Right kidney (tissue), 1 donor: Measurements from ENCODE around the gene CASZ1.

ENCODE experiments used
- DNase-seq: peaks from one replicate; pipeline ENCODE4 v3.0.0-alpha.2; 2016

Gene CASZ1

DNA sequence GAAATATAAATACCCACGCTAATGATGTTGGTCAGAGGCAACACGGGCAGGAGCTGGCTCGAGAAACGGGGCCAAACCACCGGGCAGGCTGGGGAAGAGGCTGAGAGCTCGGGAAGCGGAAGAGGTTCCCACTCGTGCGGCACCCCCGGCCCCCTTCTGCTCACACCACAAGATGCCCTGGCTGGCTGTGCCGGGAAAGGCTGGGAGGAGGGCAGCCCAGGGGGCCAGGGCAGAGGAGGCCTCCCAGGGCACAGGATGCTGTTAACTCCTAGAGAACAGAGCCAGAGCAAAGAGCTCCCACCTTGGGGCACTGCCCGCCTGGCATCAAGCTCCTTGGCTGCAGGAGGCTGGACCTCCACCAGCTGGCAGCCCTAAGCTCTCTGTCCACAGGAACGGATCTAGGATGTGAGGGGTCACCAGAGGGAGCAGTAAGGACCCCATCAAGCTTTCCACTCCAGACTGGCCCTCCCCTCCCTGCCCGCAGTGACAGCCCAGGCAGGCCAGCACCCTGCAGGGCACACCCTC lies 44.8 kb downstream of the CASZ1 start:
- no peak for DNase-seq

DNA sequence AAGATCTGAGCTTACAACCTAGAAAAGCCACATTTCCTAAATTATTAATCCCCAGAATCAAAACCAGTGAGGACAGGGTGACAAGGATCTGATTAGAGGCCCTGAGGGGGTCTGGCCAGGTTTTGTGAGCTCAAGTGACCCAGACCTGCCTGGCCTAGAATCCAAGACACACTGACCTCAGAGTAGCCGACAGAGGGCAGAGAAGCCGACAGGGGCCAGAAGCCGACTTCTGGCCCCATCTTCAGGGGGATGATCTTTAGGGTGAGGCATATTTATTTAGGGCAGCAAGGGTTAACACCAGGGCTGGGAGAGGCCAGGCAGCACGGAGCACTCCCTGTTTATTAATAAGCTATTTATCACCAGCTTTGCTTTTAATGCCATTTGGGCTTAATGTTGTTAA lies 45.3 kb downstream of the CASZ1 start:
- DNase-seq, result no peak

DNA sequence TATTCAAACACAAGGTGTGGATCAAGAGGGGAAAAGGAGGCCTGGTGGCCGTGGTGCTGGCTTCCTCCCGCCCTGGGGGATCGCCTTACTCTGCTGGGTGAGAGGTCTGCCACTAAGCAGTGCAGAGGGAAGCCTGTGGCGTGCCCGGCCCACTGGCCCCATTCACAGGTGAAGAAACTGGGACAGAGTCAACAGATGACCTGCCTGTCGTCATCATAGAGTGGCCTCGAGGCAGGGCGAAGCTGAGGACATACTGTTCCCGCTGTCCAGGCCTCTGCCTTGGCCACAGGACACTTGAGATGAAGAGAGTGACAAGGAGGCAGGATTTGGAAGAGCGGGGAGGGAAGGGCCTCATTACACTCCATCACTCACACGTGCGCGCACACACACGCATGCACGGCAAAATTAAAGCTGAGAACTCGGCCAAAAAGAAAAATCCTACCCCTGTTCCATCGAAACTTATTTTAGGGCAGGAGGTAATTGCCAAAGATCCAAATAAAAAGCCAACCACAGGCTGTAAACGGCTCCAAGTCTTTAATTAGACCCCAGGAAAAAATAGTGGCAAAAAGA lies 50.5 kb downstream of the CASZ1 start:
- DNase-seq, result no peak

DNA sequence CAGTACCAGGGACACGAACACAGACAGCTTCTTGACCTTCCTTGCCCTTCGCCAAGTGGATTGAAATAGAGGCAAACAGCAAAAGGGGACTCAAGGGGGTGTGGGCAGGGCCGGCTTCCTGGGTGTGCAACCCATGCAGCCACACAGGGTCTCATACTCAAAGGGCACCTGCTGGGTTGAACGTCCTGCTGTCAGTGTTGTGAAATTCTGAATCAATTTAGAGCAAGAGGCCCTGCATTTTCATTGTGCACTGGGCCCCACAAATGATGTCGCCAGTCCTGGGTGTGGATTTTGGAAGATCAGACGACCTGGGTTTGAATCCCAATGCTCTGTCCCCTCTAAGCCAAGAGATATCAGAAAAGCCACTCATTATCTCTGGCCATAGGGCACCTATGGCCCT lies 51.1 kb downstream of the CASZ1 start:
- DNase-seq, result no peak

DNA sequence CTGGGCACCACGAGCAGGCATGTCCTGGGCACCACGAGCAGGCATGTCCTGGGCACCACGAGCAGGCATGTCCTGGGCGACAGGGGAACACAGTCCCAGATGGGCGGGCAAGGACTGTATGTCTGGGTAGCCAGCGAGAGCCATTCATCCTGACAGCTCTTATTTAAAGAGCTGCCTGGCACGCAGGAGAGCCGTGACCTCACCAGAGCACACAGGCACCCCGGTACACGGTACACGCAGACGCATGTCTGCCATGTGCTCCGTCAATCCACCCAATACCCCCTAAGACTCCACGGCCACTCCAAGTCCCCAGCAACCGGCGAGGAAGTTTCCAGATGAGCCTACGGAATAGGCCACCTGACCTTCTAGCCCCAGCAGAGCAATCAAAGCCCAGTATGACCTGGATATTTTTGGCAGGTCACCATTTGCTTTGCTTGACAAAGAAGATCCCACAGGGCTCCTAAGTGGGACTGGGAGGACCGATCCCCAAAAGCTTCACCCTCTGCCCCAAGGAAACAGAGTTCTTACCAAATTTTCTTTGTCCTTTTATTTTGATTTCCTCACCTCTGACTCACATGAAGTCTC lies 51.7 kb downstream of the CASZ1 start:
- DNase-seq, result no peak

DNA sequence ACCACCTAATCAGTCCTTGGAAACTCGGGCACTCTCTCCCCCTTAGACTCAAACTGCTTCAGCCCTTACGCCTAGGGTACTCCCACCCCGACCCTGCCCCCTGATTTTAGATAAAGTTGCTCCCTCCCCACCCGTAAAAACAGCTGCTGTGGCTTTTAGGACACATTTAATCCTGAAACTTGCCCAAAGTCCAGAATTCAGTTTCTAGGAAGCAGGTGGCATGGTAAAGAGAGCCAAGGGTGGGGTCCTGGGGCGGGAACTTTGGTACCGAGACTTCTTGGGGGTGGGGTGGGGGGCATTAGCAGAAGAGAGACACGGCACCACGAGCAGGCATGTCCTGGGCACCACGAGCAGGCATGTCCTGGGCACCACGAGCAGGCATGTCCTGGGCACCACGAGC lies 52.4 kb downstream of the CASZ1 start:
- DNase-seq, result no peak

DNA sequence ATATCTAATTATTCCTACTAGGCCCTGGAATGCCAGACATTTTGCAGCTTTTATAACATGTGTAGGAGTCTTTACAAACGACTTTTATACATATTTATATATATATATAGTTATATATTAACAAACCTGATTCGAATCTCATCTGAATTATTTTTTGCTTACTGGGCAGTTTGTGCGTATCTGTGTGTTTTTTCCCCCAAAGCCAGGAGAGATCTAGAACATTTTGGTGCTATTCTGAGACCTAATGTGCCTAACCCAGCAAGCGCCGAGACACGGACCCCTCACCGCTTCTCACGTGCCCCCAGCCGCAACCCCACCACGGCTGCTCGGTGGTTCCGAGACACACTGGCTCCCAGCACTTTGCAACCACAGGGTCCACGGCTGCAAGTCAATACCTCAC lies 54.8 kb downstream of the CASZ1 start:
- DNase-seq, result no peak

DNA sequence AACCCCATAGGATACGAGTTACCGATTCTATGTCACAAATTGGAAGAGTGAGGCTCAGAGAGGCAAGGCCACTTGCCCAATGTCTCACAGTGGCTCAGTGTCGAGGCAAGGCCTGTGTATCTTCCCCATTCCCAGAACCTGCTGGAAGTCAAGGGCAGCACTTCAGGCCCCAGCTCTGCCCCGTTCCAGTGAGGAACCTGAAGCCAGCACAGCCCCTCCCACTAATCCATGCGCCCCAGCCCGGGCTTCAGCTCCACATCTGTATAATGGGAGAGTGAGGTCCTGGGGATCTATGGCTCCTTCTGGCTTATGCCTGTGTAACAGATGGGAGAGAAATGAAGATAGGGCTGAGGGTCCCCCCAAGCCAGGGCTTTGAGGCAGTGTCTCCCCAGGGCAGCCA lies 56.3 kb downstream of the CASZ1 start:
- DNase-seq, result no peak

DNA sequence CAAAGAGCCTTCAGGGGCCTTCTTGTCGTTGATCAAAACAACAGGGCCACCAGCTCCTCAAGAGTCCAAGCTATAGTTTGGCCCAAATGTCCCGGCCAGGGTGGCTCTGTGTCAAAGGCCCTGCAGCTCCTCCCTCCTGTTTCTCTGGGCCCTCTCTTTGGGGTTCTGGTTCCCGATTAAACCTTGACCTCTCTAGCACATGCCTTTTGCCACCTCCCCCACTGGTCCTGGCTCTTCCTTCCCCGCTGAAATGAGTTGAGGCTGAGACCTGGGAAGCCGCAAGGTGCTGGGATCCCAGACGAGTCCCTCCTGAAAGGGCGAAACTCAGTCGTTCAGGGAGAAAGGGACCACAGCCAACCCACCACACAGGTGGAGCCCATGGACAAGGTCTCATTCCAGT lies 56.9 kb downstream of the CASZ1 start:
- no peak for DNase-seq

DNA sequence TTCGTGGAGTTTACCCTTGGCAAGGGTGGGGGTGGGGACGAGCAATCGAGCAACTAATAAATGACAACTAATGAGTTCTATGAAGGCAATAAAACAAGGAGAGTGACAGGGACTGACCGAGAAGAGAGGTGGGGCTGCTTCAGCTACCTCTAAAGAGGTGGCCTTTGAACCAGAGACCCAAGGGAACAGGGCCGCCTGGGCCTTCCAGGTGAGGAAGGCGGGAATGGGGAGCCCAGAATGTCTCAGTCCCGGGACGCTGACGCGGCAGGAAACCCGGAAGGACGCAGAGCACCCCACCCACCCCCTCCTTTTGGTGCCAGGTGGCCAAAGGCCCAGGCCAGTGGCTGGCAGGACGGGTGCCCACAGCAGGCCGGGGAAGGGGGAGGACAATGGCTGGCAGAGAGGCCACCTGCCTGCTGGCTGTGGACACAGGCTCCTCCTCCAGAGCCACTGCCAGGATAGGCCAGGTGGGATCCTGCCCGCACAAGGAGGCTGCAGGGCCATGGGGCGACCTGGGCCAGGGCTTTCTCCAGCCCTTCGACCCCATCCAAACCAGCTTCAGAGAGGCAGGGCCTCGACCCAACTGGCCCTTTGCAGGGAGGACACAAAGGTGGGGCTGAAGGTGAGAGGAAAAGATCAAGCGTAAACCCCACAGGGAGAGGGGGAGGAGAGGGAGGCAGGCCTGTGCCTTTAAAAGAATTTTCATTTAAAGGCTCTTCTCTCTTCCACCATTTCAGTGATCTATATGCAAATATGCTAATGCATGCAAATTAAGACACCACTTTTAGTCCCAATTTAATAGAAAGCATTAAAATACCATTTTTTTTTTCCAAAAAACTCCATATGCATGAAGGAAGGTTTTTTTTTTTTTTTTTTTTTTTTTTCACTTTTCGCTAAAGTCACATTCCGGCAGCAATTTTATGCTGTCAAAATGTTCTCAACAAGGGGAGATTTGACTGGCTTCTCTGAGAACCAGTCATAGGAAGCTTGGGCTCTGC lies 58.1 kb downstream of the CASZ1 start:
- DNase-seq, result no peak

DNA sequence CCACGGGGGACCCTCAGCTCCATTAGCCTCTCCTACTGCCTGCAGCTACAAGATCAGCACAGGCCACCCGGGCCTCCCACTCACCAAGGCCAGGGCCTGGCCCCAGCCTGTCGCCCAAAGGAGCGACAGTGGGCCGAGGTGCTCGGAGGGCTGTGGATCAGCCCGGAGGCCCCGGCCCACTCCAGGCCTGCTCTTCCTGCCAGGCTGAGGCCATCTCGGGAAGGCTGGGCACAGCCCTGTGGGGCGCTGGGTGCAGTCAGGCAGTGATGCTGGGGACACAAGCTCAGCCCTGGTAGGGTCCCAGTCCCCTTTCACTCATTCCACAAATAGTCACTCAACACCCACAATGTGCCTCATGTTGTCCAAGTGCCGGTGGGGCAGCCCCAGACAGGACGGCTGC lies 58.8 kb downstream of the CASZ1 start:
- DNase-seq, result no peak

DNA sequence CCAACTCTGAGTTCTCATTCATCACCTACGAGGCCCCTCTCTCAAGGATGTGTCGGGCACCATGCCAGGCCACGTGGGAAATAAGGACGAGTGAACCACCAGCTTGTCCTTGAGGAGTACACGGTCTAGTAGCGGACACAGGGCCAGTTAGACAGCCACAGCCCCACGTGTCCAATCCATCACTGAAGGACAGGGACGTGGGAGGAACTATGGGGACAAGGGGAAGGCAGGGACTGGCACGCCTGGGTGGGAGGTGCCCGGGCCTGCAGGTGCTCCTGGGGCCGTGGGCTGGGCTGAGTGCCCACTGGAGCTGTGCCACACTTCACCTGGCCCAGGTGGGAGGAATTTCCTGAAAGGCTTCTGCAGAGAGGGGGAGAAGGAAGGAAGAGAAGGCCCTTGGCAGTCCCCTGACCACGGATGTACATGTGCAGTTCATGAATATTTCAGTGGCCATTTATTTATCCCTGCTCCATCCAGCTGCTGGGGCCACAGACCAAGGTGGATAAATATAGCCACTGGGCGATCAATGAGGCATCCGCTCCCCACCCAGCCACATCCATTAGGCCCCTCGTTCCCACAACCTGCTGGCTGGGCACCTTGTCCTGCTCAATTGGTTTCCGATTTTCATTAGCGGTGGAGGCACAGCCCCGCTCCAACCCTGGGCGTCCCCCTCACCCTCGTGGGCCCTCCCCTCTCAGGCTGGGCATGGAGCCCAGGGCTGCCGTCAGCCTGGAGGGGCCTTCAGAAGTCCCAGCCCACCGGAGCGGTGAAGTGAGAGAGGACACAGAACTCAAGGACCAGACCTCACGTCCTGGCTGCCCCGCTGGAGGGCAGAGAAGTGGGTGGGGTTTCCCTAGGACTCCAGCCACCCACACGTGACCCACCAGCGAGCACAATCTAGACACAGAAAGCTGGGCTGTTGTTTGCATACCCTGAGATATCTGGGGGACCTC lies 59.5 kb downstream of the CASZ1 start:
- DNase-seq, result no peak

DNA sequence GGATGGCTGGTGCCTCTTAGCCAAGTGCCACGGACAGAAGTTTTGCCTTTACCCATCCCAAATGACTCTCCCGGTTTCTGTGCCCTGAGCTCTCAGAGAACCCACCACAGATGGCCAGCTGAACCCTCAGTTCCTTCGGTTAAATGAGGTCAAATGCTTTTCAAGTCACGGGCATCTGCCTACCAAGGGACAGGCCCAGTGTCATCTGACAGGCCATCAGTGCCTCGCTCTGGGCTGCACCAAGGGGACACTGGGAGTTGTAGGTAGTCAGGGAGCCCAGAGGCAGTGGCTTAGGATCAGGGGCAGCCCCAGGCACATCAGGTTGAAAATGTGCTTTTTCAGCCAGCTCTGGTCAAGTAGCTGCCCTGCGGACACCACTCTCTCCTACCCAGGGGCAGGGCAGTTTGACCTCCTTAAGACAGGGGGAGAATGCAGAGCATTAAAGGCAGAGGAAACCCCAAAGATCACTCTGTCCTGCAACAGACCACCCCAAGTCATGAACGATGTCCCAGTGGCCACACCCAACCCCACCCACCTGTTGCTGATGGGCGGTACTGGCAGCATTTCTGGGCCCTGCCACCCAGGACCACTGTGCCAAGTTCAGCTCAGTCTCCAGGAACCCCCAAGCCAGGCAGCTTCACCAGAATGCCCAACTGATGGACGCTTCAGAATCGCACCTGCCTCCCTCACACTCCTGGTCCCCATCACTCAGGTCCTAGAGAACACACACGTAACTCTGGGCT lies 60.7 kb downstream of the CASZ1 start:
- DNase-seq, result no peak

DNA sequence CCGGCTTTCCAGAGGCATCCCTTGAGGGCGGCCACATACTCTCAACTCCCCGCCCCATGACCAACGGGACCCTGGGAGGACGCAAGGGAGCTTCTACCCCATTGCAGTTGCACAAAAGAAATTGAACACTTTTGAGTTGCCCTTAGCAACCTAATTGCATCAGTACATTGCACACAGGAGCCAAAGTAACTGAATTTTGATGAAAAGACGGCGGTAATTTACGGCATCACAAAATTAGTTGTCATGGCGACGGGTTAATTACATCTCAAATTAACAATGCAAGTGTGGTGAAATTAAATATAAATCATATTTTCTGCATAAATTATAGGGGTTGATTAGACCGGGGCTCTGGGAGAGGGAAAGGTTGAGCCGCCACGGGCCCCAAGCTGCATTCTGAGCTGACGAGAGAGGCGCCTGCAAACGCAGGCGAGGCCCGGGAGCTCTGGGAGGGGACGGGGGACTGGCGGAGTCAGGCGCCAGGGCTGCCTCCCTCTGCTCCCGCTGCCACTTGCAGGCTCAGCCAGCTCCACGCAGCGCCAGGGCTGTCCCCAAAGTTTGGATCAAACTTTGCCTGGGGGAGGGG lies 61.4 kb downstream of the CASZ1 start:
- no peak for DNase-seq

DNA sequence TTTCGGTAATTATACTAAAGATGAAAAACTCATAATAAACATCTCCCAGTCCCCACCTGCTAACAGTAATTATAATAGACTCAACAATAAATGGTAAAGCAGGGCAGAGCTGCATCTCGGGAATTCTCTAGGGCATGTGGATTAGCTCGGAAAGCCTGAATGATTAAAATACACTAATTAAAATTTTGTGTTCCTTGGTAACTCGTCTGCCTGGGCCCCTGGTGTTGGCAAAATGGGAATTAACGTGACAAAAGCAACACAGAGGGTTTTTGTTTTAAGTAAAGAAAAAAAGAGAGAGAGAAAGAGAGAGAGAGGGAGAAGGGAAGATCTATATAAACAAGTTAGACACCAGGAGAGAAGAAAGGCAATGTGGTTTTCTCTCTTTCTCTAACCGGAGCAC lies 62.1 kb downstream of the CASZ1 start:
- no peak for DNase-seq

DNA sequence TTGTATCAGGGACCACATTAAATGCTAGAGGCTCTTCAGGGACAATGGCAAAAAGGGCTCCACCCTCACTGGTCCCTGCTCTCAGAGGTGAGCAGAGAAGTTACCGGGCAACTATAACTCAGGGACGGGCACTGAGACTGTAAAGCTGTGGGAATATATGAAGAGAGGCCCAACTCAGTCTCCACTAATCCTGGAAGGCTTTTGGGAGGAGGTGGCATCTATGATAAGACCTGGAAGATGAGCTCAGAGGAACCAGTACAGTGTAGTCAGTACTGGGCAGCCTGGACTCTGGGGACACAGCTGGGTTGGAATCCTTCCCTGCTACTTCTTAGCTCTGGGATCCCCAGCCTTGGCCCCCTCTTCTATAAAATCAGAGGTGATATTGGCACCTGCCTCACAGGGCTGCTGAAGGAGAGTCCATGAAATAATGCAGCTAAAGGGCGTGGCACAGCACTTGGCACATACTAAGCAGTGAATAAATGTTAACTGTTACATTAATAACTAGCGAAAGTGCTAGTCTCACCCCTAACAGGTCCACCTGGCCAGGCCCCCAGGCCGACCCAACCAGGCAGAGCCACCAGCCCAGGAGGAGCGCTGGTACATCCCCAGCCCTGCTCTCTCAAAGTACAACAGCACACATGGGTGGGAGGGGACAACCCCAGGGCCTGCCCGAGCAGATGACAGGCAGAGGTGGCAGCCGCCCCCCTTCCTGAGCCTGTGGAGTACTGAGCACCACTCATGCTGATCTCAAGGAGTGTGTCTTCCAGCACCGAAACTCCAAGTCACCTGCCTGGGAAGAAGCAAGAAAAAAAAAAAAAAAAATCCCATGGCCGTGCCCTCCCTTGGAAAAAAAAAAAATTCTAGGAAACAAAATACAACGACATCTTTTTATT lies 62.7 kb downstream of the CASZ1 start:
- no peak for DNase-seq

DNA sequence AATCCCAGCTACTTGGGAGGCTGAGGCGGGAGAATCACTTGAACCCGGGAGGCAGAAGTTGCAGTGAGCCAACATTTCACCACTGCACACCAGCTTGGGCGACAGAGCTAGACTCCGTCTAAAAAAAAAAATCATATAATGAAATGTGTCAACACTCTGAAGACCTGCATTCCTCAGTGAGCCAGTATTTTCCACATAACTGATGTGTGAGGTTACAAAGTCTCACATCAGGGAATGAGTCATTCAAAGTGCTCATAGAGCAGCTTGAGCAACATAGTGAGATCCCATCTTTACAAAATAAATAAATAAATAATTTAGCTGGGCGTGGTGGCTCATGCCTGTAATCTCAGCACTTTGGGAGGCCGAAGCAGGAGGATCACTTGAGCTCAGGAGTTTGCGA lies 65.5 kb downstream of the CASZ1 start:
- no peak for DNase-seq

DNA sequence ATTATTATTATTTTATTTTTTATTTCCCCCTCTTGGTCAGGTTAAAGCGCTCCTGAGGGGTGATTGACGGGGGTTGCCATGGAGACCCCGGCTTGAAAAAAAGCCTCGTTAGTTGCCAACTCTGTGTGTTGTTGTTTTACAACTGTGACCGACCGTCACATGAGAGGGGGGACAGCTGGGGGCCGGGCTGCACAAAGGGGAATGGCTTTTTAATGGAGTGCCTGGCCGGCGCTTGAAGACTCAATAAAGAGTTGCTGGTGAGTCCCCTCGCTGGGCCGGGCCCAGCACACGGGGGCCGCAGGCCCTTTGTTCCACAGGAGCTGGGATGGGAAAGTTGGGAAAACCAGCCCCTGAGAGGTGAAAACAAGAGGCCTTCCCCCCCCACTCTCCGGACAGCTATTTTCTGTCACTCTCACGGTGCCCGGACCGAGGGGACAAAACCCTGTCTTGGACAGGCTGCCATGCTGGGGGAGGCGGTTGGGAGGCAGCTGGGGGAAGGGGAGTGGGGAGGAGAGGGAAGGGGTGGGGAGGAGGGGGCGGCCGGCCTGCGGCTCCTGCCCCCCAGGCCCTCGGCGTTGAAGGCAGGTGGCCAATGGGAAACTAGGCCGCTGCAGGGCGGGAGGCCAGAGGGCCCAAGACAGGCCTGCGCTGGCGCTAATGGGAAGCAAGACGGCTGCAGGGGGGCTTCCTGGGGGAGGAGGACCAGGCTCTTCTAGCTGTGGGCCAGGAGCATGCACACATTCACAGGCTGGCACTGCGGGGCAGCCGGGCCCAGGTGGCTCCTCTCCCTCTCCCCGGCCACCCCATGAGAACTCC lies 67.6 kb downstream of the CASZ1 start:
- DNase-seq, result peak; percentile 59

DNA sequence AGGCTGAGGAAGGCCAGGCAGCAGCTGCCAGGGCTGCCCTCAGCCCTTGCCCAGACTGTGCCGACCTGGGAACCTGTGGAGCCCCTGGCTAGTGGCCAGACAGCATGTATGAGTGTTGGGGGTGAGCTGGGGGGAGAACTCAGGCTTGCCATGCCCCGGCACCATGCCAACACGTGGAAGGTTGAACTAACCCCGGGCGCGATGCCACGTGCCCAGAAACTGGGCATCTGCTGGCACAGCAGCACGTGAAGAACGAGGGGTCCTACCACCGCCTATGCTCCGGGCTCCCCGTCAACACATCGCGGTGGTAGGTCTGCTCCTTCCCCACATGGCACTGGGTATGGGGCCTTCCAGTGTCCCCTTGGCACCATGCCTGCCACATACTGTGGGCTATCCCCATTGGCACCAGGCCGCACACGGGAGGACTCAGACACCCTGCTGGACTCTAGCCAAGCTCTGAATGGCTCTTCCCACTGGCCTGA lies 68.7 kb downstream of the CASZ1 start:
- no peak for DNase-seq
